Measurements from ENCODE around the gene PRDM7. TPM values are rescaled to one million over a fixed set of nuclear protein-coding genes. Genes with fewer than 3 reads are reported as not detected.
"Not testable (repeated sequence)": the region's sequence is repeated elsewhere in the genome, so short reads cannot be mapped to it uniquely, and the experiment has no call there.

PRDM7 gene
- total RNA-seq, 2 donors from 2014 or later: not detected

- no peak for TF ChIP-seq CTCF (IDR thresholded peaks at IDR 0.05)
- no peak for DNase-seq
- no peak overlapping the region for H3K9ac ChIP-seq (ENCODE audit: low read depth in 2 of 2, low read length in 2 of 2)
- H3K9me3 ChIP-seq: no peaks in the 10 kb centered on the region
- intact Hi-C loops (cut with DNase I): no loop called here
- H3K36me3 ChIP-seq: no peaks in the 10 kb centered on the region
- H3K27ac ChIP-seq: no peak overlapping the region
- no peak overlapping the region for H3K4me3 ChIP-seq
- H3K4me1 ChIP-seq: no peaks in the 10 kb centered on the region
- H3K27me3 ChIP-seq: no peaks in the 10 kb centered on the region
Measured at GRCh38 chr16:90011908-90012501, 65.1 kb downstream of the PRDM7 start.

GRCh38 chr16:90011508-90011819 lies 65.7 kb downstream of the PRDM7 start:
- intact Hi-C loops (cut with DNase I): no loop called here
- no peak for TF ChIP-seq CTCF (IDR thresholded peaks at IDR 0.05)

GRCh38 chr16:90010676-90011507 lies 66.2 kb downstream of the PRDM7 start:
- Histone ChIP-seq H3K27ac (no peak overlapping the region), H3K27me3 (no peaks in the 10 kb centered on the region)
- intact Hi-C loops (cut with DNase I): no loop called here

More at GRCh38 chr16:90011508-90011819, 65.7 kb downstream of the PRDM7 start:
- Histone ChIP-seq H3K36me3 (no peaks in the 10 kb centered on the region), H3K27ac (no peak overlapping the region), H3K4me1 (no peaks in the 10 kb centered on the region), H3K9me3 (no peaks in the 10 kb centered on the region), H3K4me3 (no peak overlapping the region), H3K27me3 (no peaks in the 10 kb centered on the region), H3K9ac (ENCODE audit: low read depth in 2 of 2, low read length in 2 of 2) (no peak overlapping the region)
- no peak for DNase-seq

GRCh38 chr16:90009172-90009899 lies 67.8 kb downstream of the PRDM7 start:
- Histone ChIP-seq H3K27me3 (no peaks in the 10 kb centered on the region), H3K4me1 (no peaks in the 10 kb centered on the region), H3K27ac (no peak overlapping the region), H3K36me3 (no peaks in the 10 kb centered on the region), H3K9me3 (no peaks in the 10 kb centered on the region), H3K4me3 (no peak overlapping the region), H3K9ac (ENCODE audit: low read depth in 2 of 2, low read length in 2 of 2) (no peak overlapping the region)
- no peak for DNase-seq
- intact Hi-C loops (cut with DNase I): no loop called here
- TF ChIP-seq CTCF (IDR thresholded peaks at IDR 0.05): no peak

More at GRCh38 chr16:90010676-90011507, 66.2 kb downstream of the PRDM7 start:
- Histone ChIP-seq H3K9ac (ENCODE audit: low read depth in 2 of 2, low read length in 2 of 2) (no peak overlapping the region), H3K4me3 (no peak overlapping the region), H3K36me3 (no peaks in the 10 kb centered on the region), H3K4me1 (no peaks in the 10 kb centered on the region), H3K9me3 (no peaks in the 10 kb centered on the region)
- no peak for DNase-seq
- no peak for TF ChIP-seq CTCF (IDR thresholded peaks at IDR 0.05)

- intact Hi-C loops (cut with DNase I): no loop called here
- Histone ChIP-seq H3K9me3 (no peaks in the 10 kb centered on the region), H3K9ac (ENCODE audit: low read depth in 2 of 2, low read length in 2 of 2) (no peak overlapping the region), H3K27ac (no peak overlapping the region), H3K4me1 (no peaks in the 10 kb centered on the region), H3K36me3 (no peaks in the 10 kb centered on the region), H3K4me3 (no peak overlapping the region), H3K27me3 (no peaks in the 10 kb centered on the region)
- no peak for TF ChIP-seq CTCF (IDR thresholded peaks at IDR 0.05)
- DNase-seq: no peak
Measured at GRCh38 chr16:90008708-90009145, 68.4 kb downstream of the PRDM7 start.

- H3K36me3 ChIP-seq; H3K27ac ChIP-seq; DNase-seq; H3K4me1 ChIP-seq; H3K27me3 ChIP-seq; H3K9me3 ChIP-seq; H3K9ac ChIP-seq (ENCODE audit: low read depth in 2 of 2, low read length in 2 of 2); H3K4me3 ChIP-seq; intact Hi-C loops (cut with DNase I): not testable (repeated sequence)
Measured at GRCh38 chr16:90007635-90008234, 69.4 kb downstream of the PRDM7 start.

Data from colonic mucosa (tissue), 4 donors.